Esophagus mucosa (tissue), 1 donor: ENCODE results near the gene RAB11B. TPM values are rescaled to one million over a fixed set of nuclear protein-coding genes. Genes with fewer than 3 reads are reported as not detected.
A peak's percentile ranks its signal among the peaks of the same experiment; 100 is the strongest.
"Not testable (repeated sequence)": the region's sequence is repeated elsewhere in the genome, so short reads cannot be mapped to it uniquely, and the experiment has no call there.

Source experiments
- ATAC-seq: fragments of 200-7000 bp; cut with Tn5 transposase; one replicate; pipeline ENCODE4 v1.9.1; 2020
- total RNA-seq: library from RNA; stranded (reverse); gene quantifications from one replicate; pipeline ENCODE4 v1.2.4, GENCODE V29; 2023
- donor health status: DM: yes; HTN: yes; CAD: no.

Gene RAB11B
- 52.4 TPM for total RNA-seq

GRCh38 chr19:8389891-8390616 is at the start of gene RAB11B:
Gene RAB11B (plus strand): TSS chr19:8390360. CDS start chr19:8390417, 57 bp downstream.
- ATAC-seq: peak; percentile 95

DNA sequence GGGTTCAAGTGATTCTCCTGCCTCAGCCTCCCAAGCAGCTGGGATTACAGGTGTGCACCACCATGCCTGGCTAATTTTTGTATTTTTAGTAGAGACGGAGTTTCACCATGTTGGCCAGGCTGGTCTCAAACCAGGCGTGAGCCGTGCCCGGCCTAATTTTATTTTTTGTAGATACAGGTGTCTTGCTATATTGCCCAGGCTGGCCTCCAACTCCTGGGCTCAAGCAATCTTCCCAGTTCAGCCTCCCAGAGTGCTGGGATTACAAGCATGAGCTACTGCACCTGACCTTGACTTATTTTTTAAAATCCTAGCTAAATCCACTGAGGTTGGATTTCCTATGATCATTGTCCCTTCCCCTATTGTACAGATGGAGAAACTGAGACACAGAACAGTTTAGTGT is 48.7 kb upstream of the RAB11B start:
- ATAC-seq: not testable (repeated sequence)

GRCh38 chr19:8342316-8342683 is 47.9 kb upstream of the RAB11B start:
- peak; percentile 16 for ATAC-seq

GRCh38 chr19:8342684-8343482 is 47.3 kb upstream of the RAB11B start, which contains the start of gene KANK3:
Gene KANK3 (minus strand): TSS chr19:8343262. CDS start chr19:8337828, 5,434 bp downstream.
- peak; percentile 98 for ATAC-seq

DNA sequence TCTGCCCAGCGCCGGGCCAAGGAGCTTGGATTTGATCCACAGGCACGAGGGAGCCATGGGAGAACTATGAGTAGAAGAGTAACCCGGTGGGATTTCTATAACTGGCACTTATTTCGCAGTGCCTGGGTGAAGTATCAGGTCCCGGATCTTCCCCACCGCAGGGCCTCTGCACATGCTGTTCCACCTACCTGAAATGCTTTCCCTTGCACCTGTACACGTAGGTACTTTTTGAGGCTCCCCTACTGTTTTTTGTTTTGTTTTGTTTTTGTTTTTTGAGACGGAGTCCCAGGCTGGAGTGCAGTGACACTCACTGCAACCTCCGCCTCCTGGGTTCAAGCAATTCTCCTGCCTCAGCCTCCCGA is 46.7 kb upstream of the RAB11B start:
- ATAC-seq: no peak

DNA sequence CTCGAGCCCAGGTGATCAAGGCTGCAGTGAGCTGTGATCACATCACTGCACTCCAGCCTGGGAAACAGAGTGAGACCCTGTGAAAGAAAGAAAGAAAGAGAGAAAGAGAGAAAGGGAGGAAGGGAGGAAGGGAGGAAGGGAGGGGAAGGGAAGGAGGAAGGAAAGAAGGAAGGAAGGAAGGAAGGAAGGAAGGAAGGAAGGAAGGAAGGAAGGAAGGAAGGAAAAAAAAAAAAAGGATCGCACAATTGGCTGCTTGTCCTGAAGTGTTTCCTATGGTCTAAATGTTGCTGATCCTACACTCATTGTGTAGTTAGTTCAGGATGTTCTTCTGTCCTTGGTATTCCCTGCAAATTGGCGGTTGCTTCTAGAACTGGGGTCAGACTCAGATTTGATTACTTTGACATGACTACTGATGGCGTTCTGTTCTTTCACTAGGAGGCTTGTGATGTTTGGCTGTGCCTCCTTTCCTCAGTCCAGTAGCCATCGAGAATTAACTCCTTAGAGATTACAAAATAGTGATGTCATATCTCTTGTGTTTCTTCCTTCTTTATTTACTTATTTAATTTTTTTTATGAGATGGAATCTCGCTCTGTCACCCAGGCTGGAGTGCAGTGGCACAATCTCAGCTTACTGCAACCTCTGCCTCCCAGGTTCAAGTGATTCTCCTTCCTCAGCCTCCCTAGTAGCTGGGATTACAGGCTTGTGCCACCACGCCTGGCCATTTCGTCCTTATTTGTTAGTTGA is 40.4 kb upstream of the RAB11B start:
- not testable (repeated sequence) for ATAC-seq

DNA sequence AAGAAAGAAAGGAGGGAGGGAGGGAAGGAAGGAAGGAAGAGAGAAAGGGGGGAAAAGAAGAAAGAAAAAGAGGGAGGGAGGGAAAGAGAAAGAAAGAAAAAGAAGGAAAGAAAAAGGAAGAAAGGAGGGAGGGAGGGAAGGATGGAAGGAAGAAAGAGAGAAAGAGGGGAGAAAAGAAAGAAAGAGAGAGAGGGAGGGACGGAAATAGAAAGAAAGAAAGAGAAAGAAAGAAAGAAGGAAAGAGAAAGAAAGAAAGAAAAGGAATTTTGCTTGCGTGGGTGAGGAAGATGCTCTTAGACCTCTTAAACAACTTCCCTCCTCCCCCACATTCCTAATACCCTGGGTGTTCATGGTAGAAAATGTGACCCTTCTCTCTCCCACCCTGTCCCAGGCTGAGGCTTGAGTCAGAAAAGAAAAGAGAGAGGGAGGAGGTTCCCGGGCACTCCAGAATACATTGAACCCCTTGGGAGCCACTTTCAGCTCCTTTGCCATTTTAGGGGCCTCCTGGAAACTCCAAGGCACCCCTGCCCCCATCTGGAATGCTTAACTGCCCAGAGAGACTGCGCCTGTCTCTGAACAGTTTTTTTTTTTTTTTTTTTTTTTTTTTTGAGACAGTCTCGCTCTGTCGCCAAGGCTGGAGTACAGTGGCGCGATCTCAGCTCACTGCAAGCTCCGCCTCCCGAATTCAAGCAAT is 37.9 kb upstream of the RAB11B start:
- ATAC-seq: no peak

- not testable (repeated sequence) for ATAC-seq
Measured at GRCh38 chr19:8352845-8353244, 37.3 kb upstream of the RAB11B start.

GRCh38 chr19:8355631-8356402 is 34.3 kb upstream of the RAB11B start:
- peak; percentile 78 for ATAC-seq

DNA sequence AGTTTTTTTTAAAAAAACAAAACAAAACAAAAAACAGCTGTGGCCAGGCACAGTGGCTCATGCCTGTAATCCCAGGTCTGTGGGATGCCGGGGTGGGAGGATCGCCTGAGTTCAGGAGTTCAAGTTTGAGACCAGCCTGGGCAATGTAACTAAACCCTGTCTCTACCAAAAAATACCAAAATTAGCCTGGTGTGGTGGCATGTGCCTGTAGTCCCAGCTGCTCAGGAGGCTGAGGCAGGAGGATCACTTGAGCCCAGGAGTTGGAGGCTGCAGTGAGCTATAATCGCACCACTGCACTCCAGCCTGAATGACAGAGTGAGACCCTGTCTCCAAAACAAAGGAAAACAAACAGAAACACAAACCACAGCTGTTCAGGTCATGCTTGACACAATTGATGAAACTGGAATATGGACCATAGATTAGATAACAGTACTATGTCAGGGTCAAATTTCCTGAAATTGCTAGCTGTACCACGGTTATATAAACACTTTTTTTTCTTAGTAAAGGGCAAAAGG is 33.1 kb upstream of the RAB11B start:
- ATAC-seq: no peak

- no peak for ATAC-seq
Measured at GRCh38 chr19:8358948-8359347, 31.2 kb upstream of the RAB11B start.

GRCh38 chr19:8360196-8360595 is 30.0 kb upstream of the RAB11B start:
- ATAC-seq: no peak

DNA sequence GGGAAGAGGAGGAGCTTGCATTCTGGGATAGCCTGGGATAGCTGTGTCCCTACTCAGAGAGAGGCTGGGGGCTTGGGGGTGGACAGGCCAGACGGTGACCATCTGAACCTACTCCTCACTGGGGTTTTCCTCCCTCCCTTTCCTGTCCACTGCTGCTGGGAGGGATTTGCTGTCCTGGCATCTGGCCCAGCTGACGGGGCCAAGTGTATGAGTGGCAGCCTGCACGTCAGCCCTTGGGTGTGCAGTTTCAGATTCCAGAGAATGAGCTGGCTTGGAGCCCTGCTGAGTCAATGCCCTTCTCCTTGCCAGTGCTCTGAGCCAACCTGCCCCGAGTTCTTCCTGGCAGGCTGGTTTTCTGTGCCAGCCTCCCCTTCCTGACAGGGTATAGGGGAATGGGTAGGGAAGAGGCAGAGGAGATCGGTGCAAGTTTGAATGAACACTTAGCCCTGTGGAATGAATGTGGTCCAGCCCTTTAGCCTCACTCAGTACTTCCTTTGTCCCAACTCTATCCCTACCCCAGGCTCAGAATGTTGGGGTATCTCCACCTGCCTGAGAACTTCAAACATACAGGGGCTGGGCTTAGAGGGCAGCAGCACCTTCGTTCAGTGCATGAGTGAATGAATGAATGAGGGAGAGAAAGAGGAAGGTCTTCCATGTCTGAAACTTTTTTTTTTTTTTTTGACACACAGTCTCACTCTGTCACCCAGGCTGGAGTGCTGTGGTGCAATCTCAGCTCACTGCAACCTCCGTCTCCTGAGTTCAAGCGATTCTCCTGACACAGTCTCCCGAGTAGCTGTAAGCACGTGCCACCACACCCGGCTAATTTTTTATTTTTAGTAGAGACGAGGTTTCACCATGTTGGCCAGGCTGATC is 28.0 kb upstream of the RAB11B start:
- ATAC-seq: peak; percentile 88

DNA sequence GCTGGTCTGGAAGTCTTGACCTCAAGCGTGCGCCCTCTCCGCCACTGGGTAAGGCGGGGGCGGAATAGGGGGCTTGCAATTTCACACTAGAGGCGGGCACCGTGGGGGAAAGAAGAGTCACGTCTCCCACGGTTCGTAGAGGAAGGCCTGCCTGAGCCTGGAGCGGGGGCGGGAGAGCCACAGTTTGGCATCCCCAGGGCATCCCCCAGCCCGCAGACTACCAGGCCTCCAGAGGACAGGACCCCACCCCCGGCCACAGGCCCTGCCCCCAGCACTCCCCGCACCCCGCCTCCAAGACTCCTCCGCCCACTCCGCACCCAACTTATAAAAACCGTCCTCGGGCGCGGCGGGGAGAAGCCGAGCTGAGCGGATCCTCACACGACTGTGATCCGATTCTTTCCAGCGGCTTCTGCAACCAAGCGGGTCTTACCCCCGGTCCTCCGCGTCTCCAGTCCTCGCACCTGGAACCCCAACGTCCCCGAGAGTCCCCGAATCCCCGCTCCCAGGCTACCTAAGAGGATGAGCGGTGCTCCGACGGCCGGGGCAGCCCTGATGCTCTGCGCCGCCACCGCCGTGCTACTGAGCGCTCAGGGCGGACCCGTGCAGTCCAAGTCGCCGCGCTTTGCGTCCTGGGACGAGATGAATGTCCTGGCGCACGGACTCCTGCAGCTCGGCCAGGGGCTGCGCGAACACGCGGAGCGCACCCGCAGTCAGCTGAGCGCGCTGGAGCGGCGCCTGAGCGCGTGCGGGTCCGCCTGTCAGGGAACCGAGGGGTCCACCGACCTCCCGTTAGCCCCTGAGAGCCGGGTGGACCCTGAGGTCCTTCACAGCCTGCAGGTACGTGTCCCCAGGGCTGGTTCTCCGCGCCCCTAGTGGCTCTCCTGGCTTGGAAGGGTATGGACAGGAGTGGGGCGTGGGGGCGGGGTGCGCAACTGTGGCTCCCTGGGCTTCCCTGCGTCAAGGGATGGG is 26.1 kb upstream of the RAB11B start, which contains the start of gene ANGPTL4:
Gene ANGPTL4, plus strand, starts transcription at position 353 of the 969 bp plus-strand sequence. Its CDS starts 167 bp downstream, at position 520.
- ATAC-seq: peak; percentile 74

DNA sequence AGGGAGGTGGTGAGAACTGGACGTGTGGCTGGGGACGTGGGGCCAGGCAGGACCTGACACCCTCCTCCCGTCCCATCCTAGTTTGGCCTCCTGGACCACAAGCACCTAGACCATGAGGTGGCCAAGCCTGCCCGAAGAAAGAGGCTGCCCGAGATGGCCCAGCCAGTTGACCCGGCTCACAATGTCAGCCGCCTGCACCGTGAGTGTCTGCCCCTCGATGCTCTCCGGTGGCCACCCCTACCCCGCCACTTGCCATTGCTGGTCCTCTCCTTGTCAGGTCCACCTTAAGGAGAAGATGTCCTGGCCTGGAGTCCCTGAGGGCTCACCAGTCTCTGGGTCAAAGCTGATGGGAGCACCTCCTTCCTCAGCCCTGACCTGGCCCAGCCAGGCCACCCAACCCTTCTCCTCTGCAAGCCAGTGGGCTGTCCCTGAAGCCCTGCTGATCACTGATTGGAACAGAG is 24.0 kb upstream of the RAB11B start:
- ATAC-seq: no peak

DNA sequence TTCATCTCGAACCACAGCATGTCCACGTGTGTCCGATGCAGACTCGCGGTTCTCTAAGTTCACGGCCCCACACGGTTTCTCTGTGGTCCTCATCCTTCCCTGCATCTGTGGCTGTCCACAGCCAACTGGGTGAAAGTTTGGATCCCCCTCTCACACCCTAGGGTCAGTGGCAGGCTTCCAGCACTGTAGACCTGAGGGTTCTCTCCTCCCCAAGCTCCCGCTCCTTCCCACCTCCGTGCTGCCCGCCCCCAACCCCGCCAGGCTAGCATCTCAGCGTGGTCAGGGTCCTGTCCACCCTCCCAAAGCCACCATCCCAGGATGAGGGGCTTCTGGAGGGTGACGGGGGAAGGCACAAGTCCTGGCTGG is 23.2 kb upstream of the RAB11B start:
- no peak for ATAC-seq

DNA sequence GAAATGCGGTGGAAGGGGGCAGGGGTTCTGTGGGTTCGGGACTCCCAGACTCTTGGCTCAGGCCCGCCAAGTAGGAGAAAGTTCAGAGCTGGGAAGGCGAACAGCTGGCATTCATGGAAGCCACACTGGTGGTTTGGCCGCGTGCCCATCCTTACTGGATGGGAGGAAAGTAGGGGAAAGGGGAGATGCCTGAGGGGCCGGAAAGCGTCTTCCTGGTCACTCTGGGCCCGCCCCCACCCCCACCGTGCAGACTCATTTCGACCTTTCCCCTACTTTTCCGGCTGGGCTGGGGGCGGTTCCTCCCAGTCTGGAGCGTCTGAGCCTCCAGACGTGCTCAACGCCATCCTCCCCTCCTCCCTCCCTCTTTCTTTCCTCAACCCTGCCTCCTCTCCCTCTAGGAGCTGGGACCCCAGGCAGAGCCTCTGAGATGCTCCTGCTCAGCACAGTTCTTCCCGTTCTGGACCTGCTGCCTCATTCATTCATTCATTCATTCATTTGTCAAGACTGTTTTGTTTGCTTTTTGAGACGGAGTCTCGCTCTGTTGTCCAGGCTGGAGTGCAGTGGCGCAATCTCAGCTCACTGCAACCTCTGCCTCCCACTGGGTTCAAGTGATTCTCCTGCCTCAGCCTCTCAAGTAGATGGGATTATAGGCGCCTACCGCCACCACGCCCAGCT is 22.7 kb upstream of the RAB11B start:
- ATAC-seq: peak; percentile 14
